ENCODE measurements around the gene KLHDC7B.

Gene KLHDC7B

GRCh38 chr22:50595189-50595588, 49.5 kb downstream of the KLHDC7B start:
- no peak for DNase-seq (ENCODE audit: low spot score)

GRCh38 chr22:50597097-50597496, 51.4 kb downstream of the KLHDC7B start:
- DNase-seq (ENCODE audit: low spot score): no peak

GRCh38 chr22:50599816-50600455, 54.2 kb downstream of the KLHDC7B start:
- DNase-seq (ENCODE audit: low spot score): no peak

GRCh38 chr22:50600538-50600937, 54.8 kb downstream of the KLHDC7B start, which contains the start of gene MAPK8IP2:
MAPK8IP2 (plus strand) TSS chr22:50600793; CDS start chr22:50600819, 26 bp downstream.
- DNase-seq (ENCODE audit: low spot score): no peak
